GM23248 (cell line): ENCODE measurements around the gene RASA2. TPM values are rescaled to one million over a fixed set of nuclear protein-coding genes. Genes with fewer than 3 reads are reported as not detected.
A peak's percentile ranks its signal among the peaks of the same experiment; 100 is the strongest.

Experiments
- DNase-seq: peaks from one replicate; pipeline ENCODE4 v3.0.0-alpha.2; 2015
- H2AFZ ChIP-seq: fragments of 200-600 bp; sonication (generic); 2 replicates; pipeline ENCODE4 v1.6.1; 2016; ENCODE audit warnings: antibody characterized with exemption
- H3F3A ChIP-seq: fragments of 200-600 bp; sonication (generic); 2 replicates; pipeline ENCODE4 v1.6.1; 2016; ENCODE audit warnings: mild to moderate bottlenecking, antibody characterized with exemption, mixed run types; ENCODE audit not compliant: insufficient read depth
- H3K27ac ChIP-seq: fragments of 200-600 bp; sonication (generic); 2 replicates; pipeline ENCODE4 v1.5.1; 2016; ENCODE audit warnings: mild to moderate bottlenecking
- H3K27me3 ChIP-seq: fragments of 200-600 bp; sonication (generic); replicated peaks from 2 replicates; pipeline ENCODE4 v1.6.1; 2016; ENCODE audit warnings: mild to moderate bottlenecking; ENCODE audit not compliant: insufficient read depth
- H3K36me3 ChIP-seq: fragments of 200-600 bp; sonication (generic); 2 replicates; pipeline ENCODE4 v1.6.1; 2016; ENCODE audit warnings: low read depth, mild to moderate bottlenecking
- H3K4me1 ChIP-seq: fragments of 200-600 bp; sonication (generic); 2 replicates; pipeline ENCODE4 v1.6.1; 2016; ENCODE audit warnings: mild to moderate bottlenecking; ENCODE audit not compliant: insufficient read depth
- H3K4me2 ChIP-seq: fragments of 200-600 bp; sonication (generic); one replicate; pipeline ENCODE4 v1.6.1; 2016; ENCODE audit warnings: mild to moderate bottlenecking; ENCODE audit not compliant: unreplicated experiment
- H3K4me3 ChIP-seq: fragments of 200-600 bp; sonication (generic); 2 replicates; pipeline ENCODE4 v1.5.1; 2016; ENCODE audit warnings: mild to moderate bottlenecking
- H3K79me2 ChIP-seq: fragments of 200-600 bp; sonication (generic); 2 replicates; pipeline ENCODE4 v1.6.1; 2016; ENCODE audit warnings: mild to moderate bottlenecking; ENCODE audit not compliant: insufficient read depth
- H3K9ac ChIP-seq: fragments of 200-600 bp; sonication (generic); 2 replicates; pipeline ENCODE4 v1.6.1; 2016; ENCODE audit warnings: mild to moderate bottlenecking
- H3K9me2 ChIP-seq: fragments of 200-600 bp; sonication (generic); 2 replicates; pipeline ENCODE4 v1.6.1; 2016; ENCODE audit warnings: mixed run types, mild to moderate bottlenecking, moderate library complexity; ENCODE audit not compliant: insufficient read depth
- H3K9me3 ChIP-seq: fragments of 200-600 bp; sonication (generic); one replicate; pipeline ENCODE4 v1.6.1; 2017; ENCODE audit warnings: low read depth
- H4K20me1 ChIP-seq: fragments of 200-600 bp; sonication (generic); 2 replicates; pipeline ENCODE4 v1.6.0; 2016; ENCODE audit not compliant: insufficient read depth
- EZH2 ChIP-seq: fragments of 200-600 bp; sonication (generic); IDR thresholded peaks from 2 replicates; pipeline ENCODE4 v1.6.1; 2018; ENCODE audit warnings: antibody characterized with exemption, mild to moderate bottlenecking; ENCODE audit not compliant: insufficient read depth, poor library complexity, severe bottlenecking
- EZH2phosphoT487 ChIP-seq: fragments of 200-600 bp; sonication (generic); IDR thresholded peaks from 2 replicates; pipeline ENCODE4 v1.6.1; 2018; ENCODE audit warnings: antibody characterized with exemption, moderate library complexity, mild to moderate bottlenecking, low read depth; ENCODE audit not compliant: insufficient read depth
- WGBS, 2 experiments: methylation state at CpG; one replicate each; pipeline ENCODE4 v1.1.6; 2015 to 2017; ENCODE audit warnings: low lambda C conversion rate in 2 of 2, low coverage in 1 of 2; ENCODE audit errors: missing lambda C conversion rate in 2 of 2; 5-methylcytosine and 5-hydroxymethylcytosine counted together
- in situ Hi-C: fragments of 300-500 bp; cut with MboI; formaldehyde crosslinking; loops from 2 replicates; pipeline ENCODE4 v1.15.0; 2020
- polyA plus RNA-seq: library from polyadenylated mRNA; unstranded; fragments of >200 nt; fragmentation: Nextera tagmentation; extraction: Ambion mirVana; gene quantifications from 2 replicates; pipeline ENCODE4 v1.2.1, GENCODE V29; 2016
- total RNA-seq: library from RNA; depleted of rRNA; stranded (reverse); fragments of >200 nt; shearing (Covaris generic); gene quantifications from 2 replicates; pipeline ENCODE4 v1.2.3, GENCODE V29; 2014

The RASA2 gene
- total and polyA plus RNA-seq, 2 experiments from 2014 or later = 16.9 to 18.8 TPM

DNA sequence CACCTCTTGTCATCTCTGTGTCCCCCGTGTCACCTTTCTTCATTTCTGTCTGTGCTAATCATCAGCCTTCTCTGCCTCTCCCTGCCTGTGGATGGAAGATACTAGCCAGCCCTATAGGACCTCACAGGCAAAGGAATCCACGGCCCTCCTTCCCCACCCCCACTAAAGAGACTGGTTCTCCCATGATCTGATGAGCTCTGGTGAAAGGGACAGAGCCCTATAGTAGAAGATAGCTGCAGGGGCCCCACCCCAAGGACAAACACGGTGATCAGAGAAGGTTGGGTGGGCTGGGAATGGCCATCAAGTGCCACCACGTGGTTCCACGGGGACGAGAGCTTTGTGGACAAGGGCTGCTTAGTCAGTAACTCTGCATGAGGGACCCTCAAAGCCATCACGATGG is 27.8 kb upstream of the RASA2 start:
- Histone ChIP-seq H3K9me2 (no peaks in the 10 kb centered on the region), H3K79me2 (no peaks in the 10 kb centered on the region), H4K20me1 (no peaks in the 10 kb centered on the region), H3K9me3 (no peaks in the 10 kb centered on the region), H3K4me2 (no peak overlapping the region), H3K4me3 (no peak overlapping the region), H3K27ac (no peak overlapping the region), H3K27me3 (no peaks in the 10 kb centered on the region), H3K36me3 (no peaks in the 10 kb centered on the region), H3K4me1 (peaks cover 40% of the 10 kb centered on the region), H3K9ac (no peak overlapping the region), H3F3A (peaks cover 33% of the 10 kb centered on the region), H2AFZ (no peak overlapping the region)
- no peak for DNase-seq
- TF ChIP-seq EZH2phosphoT487 (no peak), EZH2 (no peak)
- 88 to 97% methylated on average over 7 of the region's 7 CpGs for WGBS, 2 experiments
- in situ Hi-C loops = loop anchor here (10.0 to 25.0 kb wide), 2 partner anchors 103 to 144 kb away; no protein-coding TSS in a partner anchor

DNA sequence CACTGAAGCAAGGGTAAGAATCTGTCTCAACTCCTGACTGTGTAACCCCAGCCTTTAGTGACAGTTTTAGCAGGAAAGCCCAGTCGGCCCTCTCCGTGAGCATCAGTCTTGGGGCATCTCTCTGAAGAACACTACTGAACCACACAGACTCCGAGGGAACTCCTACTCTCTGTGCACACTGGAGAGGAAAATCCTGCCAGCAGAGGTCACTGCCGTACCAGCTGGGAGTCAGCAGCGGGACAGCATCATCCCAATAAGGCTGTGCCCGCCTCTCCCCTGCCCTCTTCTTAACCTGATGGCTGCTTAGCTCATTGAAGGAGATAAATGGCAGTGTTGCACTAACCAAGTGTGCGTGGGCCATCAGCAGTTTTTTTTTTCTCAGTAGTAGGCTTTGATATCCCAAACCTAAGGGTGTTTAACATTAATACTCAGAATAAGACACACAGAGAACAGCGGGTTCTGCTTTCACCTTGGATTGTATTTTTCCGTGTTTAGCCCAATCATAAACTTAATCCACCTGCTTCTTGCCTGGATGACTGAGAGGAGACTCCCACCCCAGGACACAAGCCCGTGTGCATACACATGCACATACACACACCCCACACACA is 26.6 kb upstream of the RASA2 start:
- in situ Hi-C loops = loop anchor here (25.0 kb wide), 1 partner anchor 102 kb away; no protein-coding TSS in a partner anchor
- Histone ChIP-seq H3K9me2 (no peaks in the 10 kb centered on the region), H3K27ac (no peak overlapping the region), H3K9ac (no peak overlapping the region), H3K4me1 (peaks cover 34% of the 10 kb centered on the region), H3K27me3 (no peaks in the 10 kb centered on the region), H3K36me3 (no peaks in the 10 kb centered on the region), H3K79me2 (no peaks in the 10 kb centered on the region), H3K9me3 (no peaks in the 10 kb centered on the region), H3K4me3 (no peak overlapping the region), H3F3A (peaks cover 34% of the 10 kb centered on the region), H4K20me1 (no peaks in the 10 kb centered on the region), H2AFZ (peak overlapping the region; percentile 62), H3K4me2 (no peak overlapping the region)
- no peak for TF ChIP-seq EZH2phosphoT487
- TF ChIP-seq EZH2 = no peak
- WGBS, 2 experiments = 23 to 25% methylated on average over 10 of the region's 10 CpGs
- peak; percentile 92 for DNase-seq

DNA sequence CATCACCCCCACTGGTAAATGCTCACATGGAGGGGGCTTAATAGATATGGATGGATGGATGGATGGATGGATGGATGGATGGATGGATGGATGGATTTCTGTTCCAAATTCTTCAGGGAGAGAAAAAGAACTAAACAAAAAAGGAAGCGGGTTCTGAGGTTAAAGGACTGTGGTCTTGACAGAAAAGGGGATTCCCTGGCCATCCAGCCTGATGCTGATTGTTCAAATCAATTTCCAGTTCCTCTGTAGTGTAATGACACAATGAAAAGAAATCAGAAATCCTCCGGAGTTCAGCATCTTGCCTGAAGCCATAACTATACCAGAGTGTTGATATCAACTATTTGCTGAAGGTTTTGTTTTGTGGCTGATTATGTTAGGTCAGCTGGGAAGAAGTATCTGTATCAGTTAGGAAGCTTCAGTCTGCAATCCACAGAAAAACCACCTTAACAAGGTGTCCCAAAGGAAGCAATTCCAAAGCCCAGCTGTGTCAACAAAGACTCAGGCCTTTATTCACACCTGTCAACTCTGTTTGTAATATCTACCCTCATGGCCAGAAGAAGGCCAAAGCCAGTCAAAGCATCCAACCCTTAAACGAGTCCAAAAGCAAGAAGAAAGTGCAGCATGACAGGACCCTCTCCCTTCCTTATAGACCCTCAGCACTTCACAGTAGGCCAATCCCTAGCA is 24.5 kb upstream of the RASA2 start:
- Histone ChIP-seq H4K20me1 (no peaks in the 10 kb centered on the region), H3K4me1 (peaks cover 19% of the 10 kb centered on the region), H3K9me3 (no peaks in the 10 kb centered on the region), H3K4me2 (no peak overlapping the region), H3K79me2 (no peaks in the 10 kb centered on the region), H3K9ac (no peak overlapping the region), H3K27me3 (no peaks in the 10 kb centered on the region), H3F3A (peaks cover 18% of the 10 kb centered on the region), H3K4me3 (no peak overlapping the region), H3K27ac (no peak overlapping the region), H3K9me2 (no peaks in the 10 kb centered on the region), H3K36me3 (no peaks in the 10 kb centered on the region), H2AFZ (no peak overlapping the region)
- TF ChIP-seq EZH2 = no peak
- TF ChIP-seq EZH2phosphoT487 = no peak
- in situ Hi-C loops = loop anchor here (25.0 kb wide), 1 partner anchor 100 kb away; no protein-coding TSS in a partner anchor
- DNase-seq = no peak
- WGBS, 2 experiments = 85% methylated on average over 3 of the region's 3 CpGs

DNA sequence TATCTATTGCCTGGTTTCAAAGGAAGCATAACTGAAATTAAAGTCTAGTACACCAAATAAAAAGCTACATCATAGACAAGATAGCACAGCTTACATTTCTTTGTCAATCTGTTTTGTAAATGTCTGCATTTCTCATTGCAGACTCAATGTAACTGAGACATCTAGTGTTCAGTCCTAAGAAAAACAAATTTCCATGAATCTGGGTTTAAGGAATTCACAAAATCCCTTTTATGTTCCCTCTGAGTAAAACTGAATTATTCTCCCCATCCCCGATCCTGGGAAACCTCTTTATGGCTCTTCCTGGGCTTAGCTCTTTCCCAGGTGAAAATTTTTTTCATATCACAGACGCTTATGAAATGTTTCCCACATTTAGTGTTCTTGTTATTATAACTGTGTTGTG is 21.6 kb upstream of the RASA2 start:
- in situ Hi-C loops = loop anchor here (25.0 kb wide), 1 partner anchor 97 kb away; no protein-coding TSS in a partner anchor
- H3K4me1 ChIP-seq = peaks cover 12% of the 10 kb centered on the region
- H3K4me3 ChIP-seq = no peak overlapping the region
- H4K20me1 ChIP-seq = no peaks in the 10 kb centered on the region
- H3K79me2 ChIP-seq = no peaks in the 10 kb centered on the region
- TF ChIP-seq EZH2 (no peak), EZH2phosphoT487 (no peak)
- H3K36me3 ChIP-seq = no peaks in the 10 kb centered on the region
- peak; percentile 56 for DNase-seq
- WGBS, 2 experiments = 6 to 7% methylated on average over 2 of the region's 2 CpGs
- H3K9me3 ChIP-seq = peaks cover 3% of the 10 kb centered on the region
- H3K4me2 ChIP-seq = no peak overlapping the region
- 0 out of 2 replicates have a peak overlapping the region, but pooled peaks have one; percentile 12 for H2AFZ ChIP-seq
- 0 out of 2 replicates have a peak overlapping the region, but pooled peaks have one; percentile 0 for H3K27ac ChIP-seq
- H3F3A ChIP-seq = peaks cover 11% of the 10 kb centered on the region; the same call in 1 of the 2 replicates
- H3K9ac ChIP-seq = 0 out of 2 replicates have a peak overlapping the region, but pooled peaks have one; percentile 26
- H3K27me3 ChIP-seq = no peaks in the 10 kb centered on the region
- no peaks in the 10 kb centered on the region for H3K9me2 ChIP-seq
